OCI-LY3 (cell line): Measurements from ENCODE around the gene PYGB.
A peak's percentile ranks its signal among the peaks of the same experiment; 100 is the strongest.

ENCODE experiments used
- H2AFZ ChIP-seq: fragments of 200-600, 300-600 bp; shearing (Covaris generic); 2 replicates; pipeline ENCODE4 v1.6.0; 2014; ENCODE audit warnings: antibody characterized with exemption, low read depth, low read length
- H3K27ac ChIP-seq: fragments of 200-600, 300-600 bp; sonication (generic); 2 replicates; pipeline ENCODE4 v1.5.1; 2014; ENCODE audit warnings: mild to moderate bottlenecking, low read length, moderate library complexity, mixed read lengths
- H3K27me3 ChIP-seq: fragments of 200-600, 300-600 bp; sonication (generic); 2 replicates; pipeline ENCODE4 v1.6.1; 2014; ENCODE audit warnings: low read depth, low read length, mixed read lengths
- H3K36me3 ChIP-seq: fragments of 200-600, 300-600 bp; sonication (generic); replicated peaks from 2 replicates; pipeline ENCODE3; 2014; ENCODE audit warnings: low read depth, low read length, mixed read lengths
- H3K4me1 ChIP-seq: fragments of 300-600, 200-600 bp; sonication (generic); 2 replicates; pipeline ENCODE4 v1.6.1; 2014; ENCODE audit warnings: low read length, mixed read lengths
- H3K4me2 ChIP-seq: fragments of 200-600, 300-600 bp; sonication (generic); 2 replicates; pipeline ENCODE4 v1.6.1; 2014; ENCODE audit warnings: low read length, mixed read lengths
- H3K4me3 ChIP-seq: fragments of 300-600, 200-600 bp; sonication (generic); 2 replicates; pipeline ENCODE4 v1.5.1; 2014; ENCODE audit warnings: antibody characterized with exemption, mild to moderate bottlenecking, low read length, moderate library complexity
- H3K79me2 ChIP-seq: fragments of 300-600, 200-600 bp; shearing (Covaris generic); 2 replicates; pipeline ENCODE4 v1.6.1; 2014; ENCODE audit warnings: mild to moderate bottlenecking, low read length, mixed read lengths
- H3K9ac ChIP-seq: fragments of 300-600, 200-600 bp; shearing (Covaris generic); 2 replicates; pipeline ENCODE4 v1.6.0; 2014; ENCODE audit warnings: mild to moderate bottlenecking, low read length, moderate library complexity
- H3K9me3 ChIP-seq: fragments of 200-600, 300-600 bp; shearing (Covaris generic); 2 replicates; pipeline ENCODE4 v1.6.1; 2014; ENCODE audit warnings: low read length, mixed read lengths; ENCODE audit not compliant: insufficient read depth
- H4K20me1 ChIP-seq: fragments of 200-600, 300-600 bp; sonication (generic); 2 replicates; pipeline ENCODE4 v1.6.1; 2016; ENCODE audit warnings: low read length, mixed read lengths; ENCODE audit not compliant: insufficient read depth
- CTCF ChIP-seq: fragments of 200-600, 300-600 bp; sonication (generic); IDR thresholded peaks from 2 replicates; pipeline ENCODE4 v1.5.1; 2014; ENCODE audit warnings: antibody characterized with exemption, low read length, low read depth
- EZH2phosphoT487 ChIP-seq: fragments of 200-600 bp; shearing (Covaris generic); IDR thresholded peaks from 2 replicates; pipeline ENCODE4 v1.6.1; 2018; ENCODE audit warnings: antibody characterized with exemption, mixed run types, low read depth

The PYGB gene

GRCh38 chr20:25247000-25247517, 826 bp upstream of the PYGB start:
- Histone ChIP-seq H3K36me3 (no peaks in the 10 kb centered on the region), H3K4me2 (peak overlapping the region; percentile 99), H4K20me1 (0 out of 2 replicates have a peak, but pooled peaks cover 5% of the 10 kb centered on the region), H3K4me3 (peak overlapping the region; percentile 89), H2AFZ (peak overlapping the region; percentile 74; the same call in 1 of the 2 replicates), H3K27me3 (peaks cover 28% of the 10 kb centered on the region), H3K79me2 (peaks cover 35% of the 10 kb centered on the region), H3K9ac (peak overlapping the region; percentile 55), H3K27ac (no peak overlapping the region), H3K9me3 (no peaks in the 10 kb centered on the region), H3K4me1 (peaks cover 24% of the 10 kb centered on the region)
- TF ChIP-seq EZH2phosphoT487 = no peak
- TF ChIP-seq CTCF = peak; percentile 52

GRCh38 chr20:25247518-25247955, 348 bp upstream of the PYGB start:
- peaks cover 24% of the 10 kb centered on the region for H3K4me1 ChIP-seq
- peak overlapping the region; percentile 74 for H2AFZ ChIP-seq
- H3K27ac ChIP-seq = no peak overlapping the region
- peak overlapping the region; percentile 89 for H3K4me3 ChIP-seq
- H3K36me3 ChIP-seq = no peaks in the 10 kb centered on the region
- H3K27me3 ChIP-seq = peaks cover 24% of the 10 kb centered on the region
- H3K79me2 ChIP-seq = peaks cover 39% of the 10 kb centered on the region
- peak overlapping the region; percentile 55 for H3K9ac ChIP-seq
- TF ChIP-seq EZH2phosphoT487 (no peak), CTCF (no peak)
- H4K20me1 ChIP-seq = 0 out of 2 replicates have a peak, but pooled peaks cover 5% of the 10 kb centered on the region
- H3K4me2 ChIP-seq = peak overlapping the region; percentile 99
- H3K9me3 ChIP-seq = no peaks in the 10 kb centered on the region

GRCh38 chr20:25248786-25249172, 894 bp downstream of the PYGB start:
- H3K27ac ChIP-seq = no peak overlapping the region
- H3K4me1 ChIP-seq = peaks cover 24% of the 10 kb centered on the region
- peaks cover 2% of the 10 kb centered on the region for H3K36me3 ChIP-seq
- H3K4me2 ChIP-seq = peak overlapping the region; percentile 83
- H4K20me1 ChIP-seq = 0 out of 2 replicates have a peak, but pooled peaks cover 5% of the 10 kb centered on the region
- no peak for TF ChIP-seq CTCF
- no peak for TF ChIP-seq EZH2phosphoT487
- peaks cover 20% of the 10 kb centered on the region for H3K27me3 ChIP-seq
- H3K9ac ChIP-seq = peak overlapping the region; percentile 62
- H3K9me3 ChIP-seq = no peaks in the 10 kb centered on the region
- H2AFZ ChIP-seq = peak overlapping the region; percentile 49
- H3K4me3 ChIP-seq = peak overlapping the region; percentile 89
- peaks cover 46% of the 10 kb centered on the region for H3K79me2 ChIP-seq

GRCh38 chr20:25249198-25249931, 1.5 kb downstream of the PYGB start:
- H3K4me2 ChIP-seq = peak overlapping the region; percentile 83
- TF ChIP-seq EZH2phosphoT487 (no peak), CTCF (no peak)
- no peak overlapping the region for H2AFZ ChIP-seq
- H4K20me1 ChIP-seq = 0 out of 2 replicates have a peak, but pooled peaks cover 5% of the 10 kb centered on the region
- H3K9ac ChIP-seq = peak overlapping the region; percentile 62
- peak overlapping the region; percentile 89 for H3K4me3 ChIP-seq
- no peak overlapping the region for H3K27ac ChIP-seq
- peaks cover 46% of the 10 kb centered on the region for H3K79me2 ChIP-seq
- H3K36me3 ChIP-seq = peaks cover 2% of the 10 kb centered on the region
- H3K4me1 ChIP-seq = peaks cover 24% of the 10 kb centered on the region
- no peaks in the 10 kb centered on the region for H3K9me3 ChIP-seq
- peaks cover 18% of the 10 kb centered on the region for H3K27me3 ChIP-seq
